Neural progenitor cell (in vitro differentiated cells): ENCODE results near the gene PACS1.

Experiments used
- EZH2 ChIP-seq: fragments of 200-600 bp; sonication (generic); IDR thresholded peaks from 2 replicates; pipeline ENCODE4 v1.6.1; 2017; ENCODE audit warnings: antibody characterized with exemption, mild to moderate bottlenecking, moderate library complexity
- TF ChIP-seq, protein P1 (sequence below): fragments of 200-600 bp; sonication (generic); IDR thresholded peaks from 2 replicates; pipeline ENCODE4 v1.5.1; 2017; ENCODE audit warnings: antibody characterized with exemption, mild to moderate bottlenecking

DNA sequence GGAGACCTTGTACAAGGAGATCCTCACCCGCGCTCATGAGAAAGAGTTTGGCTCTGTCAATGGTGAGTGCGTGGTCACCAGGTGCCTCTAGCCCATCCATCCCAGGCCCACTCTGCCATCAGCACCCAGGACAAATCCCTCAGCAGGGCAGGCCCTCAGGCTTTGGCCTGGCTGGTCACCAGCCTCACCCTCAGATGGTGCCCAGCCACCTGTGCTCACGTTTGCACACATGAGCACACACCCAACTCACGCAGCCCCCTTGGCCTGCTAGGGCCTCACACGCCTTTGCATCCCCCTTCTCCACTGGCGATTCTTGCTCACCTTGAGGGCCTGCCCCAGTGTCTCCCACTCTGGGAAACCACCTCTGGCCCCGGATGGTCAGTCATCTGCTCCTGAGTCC lies 194.3 kb downstream of the PACS1 start:
- TF ChIP-seq, protein P1, sequence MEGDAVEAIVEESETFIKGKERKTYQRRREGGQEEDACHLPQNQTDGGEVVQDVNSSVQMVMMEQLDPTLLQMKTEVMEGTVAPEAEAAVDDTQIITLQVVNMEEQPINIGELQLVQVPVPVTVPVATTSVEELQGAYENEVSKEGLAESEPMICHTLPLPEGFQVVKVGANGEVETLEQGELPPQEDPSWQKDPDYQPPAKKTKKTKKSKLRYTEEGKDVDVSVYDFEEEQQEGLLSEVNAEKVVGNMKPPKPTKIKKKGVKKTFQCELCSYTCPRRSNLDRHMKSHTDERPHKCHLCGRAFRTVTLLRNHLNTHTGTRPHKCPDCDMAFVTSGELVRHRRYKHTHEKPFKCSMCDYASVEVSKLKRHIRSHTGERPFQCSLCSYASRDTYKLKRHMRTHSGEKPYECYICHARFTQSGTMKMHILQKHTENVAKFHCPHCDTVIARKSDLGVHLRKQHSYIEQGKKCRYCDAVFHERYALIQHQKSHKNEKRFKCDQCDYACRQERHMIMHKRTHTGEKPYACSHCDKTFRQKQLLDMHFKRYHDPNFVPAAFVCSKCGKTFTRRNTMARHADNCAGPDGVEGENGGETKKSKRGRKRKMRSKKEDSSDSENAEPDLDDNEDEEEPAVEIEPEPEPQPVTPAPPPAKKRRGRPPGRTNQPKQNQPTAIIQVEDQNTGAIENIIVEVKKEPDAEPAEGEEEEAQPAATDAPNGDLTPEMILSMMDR, result no peak
- no peak for TF ChIP-seq EZH2
